Fibroblast of lung (primary cell): Measurements from ENCODE around the gene CASP5. TPM values are rescaled to one million over a fixed set of nuclear protein-coding genes. Genes with fewer than 3 reads are reported as not detected.

Experiments used
- DNase-seq, 2 donors: peaks; one replicate each; pipeline versions ENCODE4 v3.0.0 to v3.0.0-alpha.2; 2010; ENCODE audit warnings: low read depth in 2 of 2
- H2AFZ ChIP-seq: 2 replicates; pipeline ENCODE4 v1.5.1; 2012; ENCODE audit warnings: low read length, control low read depth, inconsistent platforms
- H3K27ac ChIP-seq: 2 replicates; pipeline ENCODE4 v1.5.1; 2011; ENCODE audit warnings: low read length, control low read depth; ENCODE audit not compliant: insufficient read depth
- H3K27me3 ChIP-seq: 2 replicates; pipeline ENCODE4 v1.5.1; 2011; ENCODE audit warnings: mild to moderate bottlenecking, low read length; ENCODE audit not compliant: control insufficient read depth, insufficient read depth
- H3K36me3 ChIP-seq: 2 replicates; pipeline ENCODE4 v1.5.1; 2011; ENCODE audit warnings: low read length; ENCODE audit not compliant: control insufficient read depth, insufficient read depth
- H3K4me1 ChIP-seq: 2 replicates; pipeline ENCODE4 v1.5.1; 2011; ENCODE audit warnings: low read length; ENCODE audit not compliant: control insufficient read depth, insufficient read depth; ENCODE audit errors: extremely low read depth
- H3K4me2 ChIP-seq: 2 replicates; pipeline ENCODE4 v1.5.1; 2011; ENCODE audit warnings: low read length, control low read depth; ENCODE audit not compliant: insufficient read depth; ENCODE audit errors: extremely low read depth
- H3K4me3 ChIP-seq, 4 experiments: fragments of 200-600 bp in 1 of 4; sonication (generic) in 1 of 4; replicated peaks in 1 of 4; 2 replicates each; pipeline ENCODE4 v1.5.1; 2011 to 2016; ENCODE audit warnings: low read length in 4 of 4, low read depth in 3 of 4, mild to moderate bottlenecking in 3 of 4, control low read depth in 2 of 4, inconsistent platforms in 1 of 4, mixed read lengths in 1 of 4; ENCODE audit not compliant: insufficient read depth in 1 of 4; ENCODE audit errors: control extremely low read depth in 1 of 4
- H3K79me2 ChIP-seq: 2 replicates; pipeline ENCODE4 v1.5.1; 2012; ENCODE audit warnings: mild to moderate bottlenecking, low read length, inconsistent platforms; ENCODE audit not compliant: control insufficient read depth, insufficient read depth
- H3K9ac ChIP-seq: 2 replicates; pipeline ENCODE4 v1.5.1; 2011; ENCODE audit warnings: mild to moderate bottlenecking, low read length, control low read depth; ENCODE audit not compliant: insufficient read depth
- H3K9me3 ChIP-seq: 2 replicates; pipeline ENCODE4 v1.5.1; 2012; ENCODE audit warnings: low read depth, low read length; ENCODE audit not compliant: control insufficient read depth, insufficient read depth
- H4K20me1 ChIP-seq: 2 replicates; pipeline ENCODE4 v1.5.1; 2011; ENCODE audit warnings: low read length; ENCODE audit not compliant: control insufficient read depth, insufficient read depth; ENCODE audit errors: extremely low read depth
- CTCF ChIP-seq, 2 donors: IDR thresholded peaks in 1 of 2; conservative IDR thresholded peaks in 1 of 2; 1 replicate in 1 of 2; 2 replicates in 1 of 2; pipeline ENCODE4 v1.5.1; 2011 to 2012; ENCODE audit warnings: low read length in 2 of 2, control low read depth in 1 of 2, inconsistent platforms in 1 of 2, low read depth in 1 of 2, mild to moderate bottlenecking in 1 of 2
- EZH2 ChIP-seq: IDR thresholded peaks from 2 replicates; pipeline ENCODE4 v1.5.1; 2012; ENCODE audit warnings: low read length, control low read depth, mild to moderate bottlenecking; ENCODE audit errors: missing control alignments
- polyA plus RNA-seq, 2 donors: library from polyadenylated mRNA; depleted of rRNA in 1 of 2; stranded (reverse) in 1 of 2; unstranded in 1 of 2; fragments of >200 nt; gene quantifications; 2 replicates each; pipeline ENCODE4 v1.2.1, GENCODE V29; 2011 to 2012; ENCODE audit warnings: missing spikeins in 1 of 2
- total RNA-seq: library from RNA; depleted of rRNA; stranded (reverse); fragments of >200 nt; gene quantifications from 2 replicates; pipeline ENCODE4 v1.2.1, GENCODE V29; 2014

Gene CASP5
- total and polyA plus RNA-seq, 2 donors (not counting 1 experiment from before 2014, with no cell fraction given), result 0.17 TPM; not detected in 1

- H3K9me3 ChIP-seq, result no peaks in the 10 kb centered on the region
- no peaks in the 10 kb centered on the region for H3K27me3 ChIP-seq
- H4K20me1 ChIP-seq, result no peaks in the 10 kb centered on the region
- TF ChIP-seq EZH2 (no peak), CTCF (conservative IDR thresholded peaks at IDR 0.05 in 1 of 2, IDR thresholded peaks at IDR 0.05 in 1 of 2; ENCODE audit: low read depth in 1 of 2, low read length in 2 of 2) (no peak)
- DNase-seq, result no peak
- no peak overlapping the region for H2AFZ ChIP-seq
- peak overlapping the region in 2 of 4 experiments; percentile 69 to 80 for H3K4me3 ChIP-seq
- peak overlapping the region; percentile 73 for H3K4me2 ChIP-seq
- peaks cover 2% of the 10 kb centered on the region for H3K4me1 ChIP-seq
- no peaks in the 10 kb centered on the region for H3K36me3 ChIP-seq
- H3K9ac ChIP-seq, result no peak overlapping the region
- no peak overlapping the region for H3K27ac ChIP-seq
- no peaks in the 10 kb centered on the region for H3K79me2 ChIP-seq
Observed at GRCh38 chr11:105033781-105034180, 10.8 kb upstream of the CASP5 start.

GRCh38 chr11:105033343-105033742, 10.4 kb upstream of the CASP5 start:
- Histone ChIP-seq H3K9me3 (no peaks in the 10 kb centered on the region), H2AFZ (no peak overlapping the region), H3K27ac (no peak overlapping the region), H3K4me1 (peaks cover 2% of the 10 kb centered on the region), H3K9ac (no peak overlapping the region), H4K20me1 (no peaks in the 10 kb centered on the region), H3K79me2 (no peaks in the 10 kb centered on the region), H3K4me3 (peak overlapping the region in 3 of 4 experiments; percentile 11 to 80 (median 69)), H3K36me3 (no peaks in the 10 kb centered on the region), H3K4me2 (peak overlapping the region; percentile 73), H3K27me3 (no peaks in the 10 kb centered on the region)
- no peak for DNase-seq
- TF ChIP-seq EZH2, result no peak
- TF ChIP-seq CTCF (conservative IDR thresholded peaks at IDR 0.05 in 1 of 2, IDR thresholded peaks at IDR 0.05 in 1 of 2; ENCODE audit: low read depth in 1 of 2, low read length in 2 of 2), result no peak

- H3K79me2 ChIP-seq, result no peaks in the 10 kb centered on the region
- no peak overlapping the region for H3K4me2 ChIP-seq
- H3K9me3 ChIP-seq, result no peaks in the 10 kb centered on the region
- H3K36me3 ChIP-seq, result no peaks in the 10 kb centered on the region
- no peaks in the 10 kb centered on the region for H3K27me3 ChIP-seq
- H4K20me1 ChIP-seq, result no peaks in the 10 kb centered on the region
- no peak overlapping the region for H3K9ac ChIP-seq
- no peak overlapping the region for H3K27ac ChIP-seq
- no peak overlapping the region for H2AFZ ChIP-seq
- H3K4me1 ChIP-seq, result peaks cover 2% of the 10 kb centered on the region
- no peak for TF ChIP-seq EZH2
- TF ChIP-seq CTCF (conservative IDR thresholded peaks at IDR 0.05 in 1 of 2, IDR thresholded peaks at IDR 0.05 in 1 of 2; ENCODE audit: low read depth in 1 of 2, low read length in 2 of 2), result no peak
- no peak for DNase-seq
- H3K4me3 ChIP-seq, result peak overlapping the region in 1 of 4 experiments; percentile 8
Observed at GRCh38 chr11:105032495-105032894, 9.5 kb upstream of the CASP5 start.
